HG02970 (cell line): Measurements from ENCODE around the gene VPS26A.

ENCODE experiments used
- ATAC-seq: cut with Tn5 transposase; IDR thresholded peaks from one replicate; pipeline ENCODE4 v1.9.1; 2021; ENCODE audit warnings: mild to moderate bottlenecking, moderate library complexity, moderate number of reproducible peaks; ENCODE audit not compliant: unreplicated experiment, low FRiP score

The VPS26A gene

GRCh38 chr10:69123747-69124562 lies at the start of gene VPS26A:
Gene VPS26A, plus strand, starts transcription at chr10:69124178. Its CDS starts 100 bp downstream, at chr10:69124278.
- ATAC-seq: peak; percentile 85

GRCh38 chr10:69074532-69074931 lies 49.4 kb upstream of the VPS26A start:
- ATAC-seq: no peak

- no peak for ATAC-seq
These were observed 48.5 kb upstream of the VPS26A start for GRCh38 chr10:69075431-69075830.

DNA sequence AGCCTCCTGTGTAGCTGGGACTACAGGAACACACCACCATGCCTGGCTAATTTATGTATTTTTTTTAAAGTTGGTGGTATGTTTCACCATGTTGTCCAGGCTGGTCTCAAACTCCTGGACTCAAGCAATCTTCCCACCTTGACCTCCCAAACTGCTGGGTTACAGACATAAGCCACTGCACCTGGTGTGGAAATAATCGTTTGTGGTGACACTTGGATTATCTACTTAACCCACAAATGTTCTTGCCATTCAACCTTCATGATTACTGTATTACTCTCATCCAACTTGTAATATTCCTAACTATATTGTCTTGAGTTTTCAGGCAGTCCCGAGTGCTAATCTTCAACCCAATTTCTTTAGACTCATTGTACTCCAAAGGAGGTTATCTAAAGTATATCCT lies 45.7 kb upstream of the VPS26A start:
- no peak for ATAC-seq

GRCh38 chr10:69080226-69080625 lies 43.8 kb upstream of the VPS26A start:
- no peak for ATAC-seq

- ATAC-seq: no peak
These were observed 37.9 kb upstream of the VPS26A start for GRCh38 chr10:69086001-69086509.

- ATAC-seq: peak; percentile 64
These were observed 36.1 kb upstream of the VPS26A start, which contains the start of gene SRGN for GRCh38 chr10:69087590-69088470. Gene SRGN, plus strand, starts transcription at chr10:69088103. Its CDS starts 55 bp downstream, at chr10:69088158.

DNA sequence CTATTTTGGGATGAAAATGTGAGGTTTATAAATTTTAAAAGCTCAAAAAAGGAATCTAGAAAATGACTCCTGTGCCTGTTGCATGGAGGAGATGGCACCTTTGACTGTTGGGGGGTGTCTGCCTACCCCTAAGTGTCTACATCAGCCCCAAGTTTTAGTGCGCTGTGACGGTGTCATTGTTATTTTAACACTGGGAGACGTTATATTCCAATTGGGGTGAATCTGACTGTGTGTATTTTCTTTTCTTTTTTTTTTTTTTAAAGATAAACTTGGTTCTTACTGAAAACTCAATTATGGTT lies 35.6 kb upstream of the VPS26A start:
- no peak for ATAC-seq

- ATAC-seq: no peak
These were observed 35.0 kb upstream of the VPS26A start for GRCh38 chr10:69088801-69089501.

DNA sequence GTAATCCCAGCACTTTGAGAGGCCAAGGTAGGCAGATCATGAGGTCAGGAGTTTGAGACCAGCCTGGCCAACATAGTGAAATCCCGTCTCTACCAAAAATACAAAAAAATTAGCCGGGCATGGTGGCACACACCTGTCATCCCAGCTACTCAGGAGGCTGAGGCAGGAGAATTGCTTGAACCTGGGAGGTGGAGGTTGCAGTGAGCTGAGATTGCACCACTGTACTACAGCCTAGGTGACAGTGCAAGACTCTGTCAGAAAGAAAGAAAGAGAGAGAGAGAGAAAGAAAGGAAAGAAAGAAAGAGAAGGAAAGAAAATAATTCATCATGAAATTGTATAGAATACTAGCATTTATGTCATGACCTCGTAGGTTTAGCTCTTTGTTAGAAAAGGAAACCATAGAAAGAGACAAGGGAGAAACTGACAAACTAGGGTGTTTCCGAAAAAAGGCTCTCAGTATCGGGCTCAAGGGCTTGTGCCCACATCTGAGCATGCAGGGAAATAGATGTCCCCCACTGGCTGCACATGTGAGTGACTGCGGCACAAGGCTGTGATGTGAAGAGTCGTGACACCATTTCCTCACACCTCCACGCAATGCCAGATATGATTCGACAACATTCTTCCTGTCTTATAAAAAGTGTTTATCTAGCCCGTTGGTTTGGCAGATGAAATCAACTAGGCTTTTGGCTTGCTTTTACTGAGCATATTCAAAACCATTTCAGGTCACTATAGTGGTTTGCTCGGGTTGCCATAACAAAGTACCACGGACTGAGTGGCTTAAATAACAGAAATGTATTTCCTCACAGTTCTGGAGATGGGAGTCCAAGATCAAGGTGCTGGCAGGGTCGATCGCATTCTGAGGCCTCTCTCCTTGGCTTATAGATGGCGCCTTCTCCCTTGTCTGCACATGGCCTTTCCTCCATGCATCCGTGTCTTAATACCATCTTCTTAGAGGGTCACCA lies 34.1 kb upstream of the VPS26A start:
- ATAC-seq: no peak

DNA sequence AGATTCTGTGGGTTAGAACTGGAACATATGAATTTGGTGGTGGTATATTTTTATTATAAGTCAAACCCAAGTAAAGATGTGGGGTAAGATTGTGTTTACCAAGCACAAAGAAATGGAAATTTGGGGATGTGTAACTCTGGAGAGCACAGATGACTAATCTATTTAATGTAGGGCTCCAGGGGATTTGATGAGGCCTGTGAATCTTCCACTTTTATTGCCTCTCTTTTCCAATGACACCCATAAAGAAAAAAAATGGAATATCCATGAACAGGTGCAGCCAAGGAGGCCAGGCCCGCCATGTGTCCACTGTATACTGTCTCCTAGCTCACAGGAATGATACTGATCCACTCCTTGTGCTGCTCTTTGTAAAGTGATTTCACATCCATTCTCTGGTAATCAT lies 33.3 kb upstream of the VPS26A start:
- no peak for ATAC-seq

DNA sequence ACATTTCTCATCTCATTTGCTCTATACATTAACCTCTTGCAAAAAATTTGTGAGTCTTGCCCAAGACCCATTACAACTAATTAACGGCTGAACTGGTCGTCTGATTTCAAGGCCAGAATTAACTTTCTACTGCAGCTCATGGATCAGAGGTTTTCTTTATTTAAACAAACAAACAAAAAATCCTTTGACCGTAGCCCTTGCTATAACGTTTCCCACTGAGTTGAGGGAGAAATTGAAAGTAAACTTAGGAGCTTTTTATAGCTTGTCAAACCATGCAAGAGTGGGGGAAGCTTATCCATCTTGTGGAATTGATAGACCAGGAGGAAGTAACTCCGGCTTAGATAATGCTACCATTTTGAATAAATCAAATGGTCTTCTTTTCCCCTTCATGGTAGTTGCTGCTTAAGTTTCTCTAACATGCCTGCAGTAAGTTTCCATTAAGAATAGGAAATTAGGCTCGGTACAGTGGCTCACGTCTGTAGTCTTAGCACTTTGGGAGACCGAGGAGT lies 32.8 kb upstream of the VPS26A start:
- ATAC-seq: no peak

GRCh38 chr10:69092959-69093850 lies 30.8 kb upstream of the VPS26A start:
- no peak for ATAC-seq

DNA sequence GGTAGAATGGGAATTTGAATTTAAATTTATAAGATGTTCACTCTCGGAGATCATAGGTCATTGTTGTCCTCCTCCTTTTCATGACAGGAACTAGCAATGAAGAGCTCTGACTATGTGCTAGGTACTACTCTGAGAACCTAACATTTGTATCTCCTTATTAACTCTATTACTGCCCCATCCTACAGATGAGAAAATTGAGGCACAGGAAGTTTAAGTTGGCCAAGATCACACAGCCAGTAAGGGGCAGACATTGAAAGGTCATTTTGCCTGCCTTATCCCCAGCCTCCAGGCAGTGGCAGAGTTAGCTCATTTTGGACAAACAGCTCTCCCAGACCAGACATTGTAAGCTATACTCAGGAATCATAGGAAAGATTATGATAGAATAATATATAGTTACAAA lies 30.0 kb upstream of the VPS26A start:
- ATAC-seq: no peak

- ATAC-seq: no peak
These were observed 27.9 kb upstream of the VPS26A start for GRCh38 chr10:69096045-69096444.

- ATAC-seq: no peak
These were observed 26.2 kb upstream of the VPS26A start for GRCh38 chr10:69097729-69098128.

DNA sequence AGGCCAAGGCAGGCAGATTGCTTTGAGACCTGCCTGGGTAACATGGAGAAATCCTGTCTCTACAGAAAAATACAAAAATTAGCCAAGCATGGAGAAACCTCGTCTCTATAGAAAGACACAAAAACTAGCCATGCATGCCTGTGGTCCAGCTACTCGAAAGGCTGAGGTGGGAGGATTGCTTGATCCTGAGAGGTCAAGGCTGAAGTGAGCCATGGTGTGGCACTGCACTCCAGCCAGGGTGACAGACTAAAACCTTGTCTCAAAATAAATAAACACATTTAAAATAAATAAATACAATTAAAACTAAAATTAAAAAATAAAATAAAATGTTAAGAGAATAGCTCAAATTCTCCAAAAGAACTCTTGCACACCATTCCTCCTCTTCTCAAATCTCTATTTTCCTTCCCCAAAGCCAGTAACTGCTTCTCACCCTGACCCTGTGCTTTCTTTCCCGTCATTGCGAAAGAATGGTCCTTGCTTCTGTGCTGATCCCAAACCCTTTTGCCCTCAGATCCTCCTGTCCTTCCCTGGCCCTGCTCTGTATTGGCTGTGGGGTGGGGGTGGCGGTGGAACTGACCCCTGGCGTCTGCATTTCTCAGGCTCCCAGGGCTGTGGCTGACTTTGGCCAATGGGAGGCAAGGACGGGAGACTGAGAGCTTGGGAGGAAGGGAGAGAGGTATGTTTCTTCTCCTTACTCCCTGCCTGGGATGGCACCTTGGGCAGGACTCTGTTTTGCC lies 23.7 kb upstream of the VPS26A start:
- no peak for ATAC-seq
